ENCODE measurements around the gene CHST12.
"Not testable (repeated sequence)": the region's sequence is repeated elsewhere in the genome, so short reads cannot be mapped to it uniquely, and the experiment has no call there.

CHST12 gene

DNA sequence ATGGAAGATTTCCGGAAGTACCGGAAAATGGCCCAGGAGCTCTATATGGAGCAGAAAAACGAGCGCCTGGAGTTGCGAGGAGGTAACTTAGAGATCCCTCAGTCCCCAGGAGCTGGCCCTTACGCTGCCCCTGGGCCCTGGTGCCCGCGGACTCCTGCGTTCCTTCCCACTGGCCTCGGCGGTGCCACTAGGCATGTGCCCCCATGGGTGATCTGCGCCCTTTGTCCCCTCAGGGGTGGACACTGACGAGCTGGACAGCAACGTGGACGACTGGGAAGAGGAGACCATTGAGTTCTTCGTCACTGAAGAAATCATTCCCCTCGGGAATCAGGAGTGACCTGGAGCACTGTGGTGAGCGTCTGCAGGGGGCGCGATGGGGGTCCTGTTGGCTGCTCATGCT lies 24.2 kb upstream of the CHST12 start:
- no peak for DNase-seq

DNA sequence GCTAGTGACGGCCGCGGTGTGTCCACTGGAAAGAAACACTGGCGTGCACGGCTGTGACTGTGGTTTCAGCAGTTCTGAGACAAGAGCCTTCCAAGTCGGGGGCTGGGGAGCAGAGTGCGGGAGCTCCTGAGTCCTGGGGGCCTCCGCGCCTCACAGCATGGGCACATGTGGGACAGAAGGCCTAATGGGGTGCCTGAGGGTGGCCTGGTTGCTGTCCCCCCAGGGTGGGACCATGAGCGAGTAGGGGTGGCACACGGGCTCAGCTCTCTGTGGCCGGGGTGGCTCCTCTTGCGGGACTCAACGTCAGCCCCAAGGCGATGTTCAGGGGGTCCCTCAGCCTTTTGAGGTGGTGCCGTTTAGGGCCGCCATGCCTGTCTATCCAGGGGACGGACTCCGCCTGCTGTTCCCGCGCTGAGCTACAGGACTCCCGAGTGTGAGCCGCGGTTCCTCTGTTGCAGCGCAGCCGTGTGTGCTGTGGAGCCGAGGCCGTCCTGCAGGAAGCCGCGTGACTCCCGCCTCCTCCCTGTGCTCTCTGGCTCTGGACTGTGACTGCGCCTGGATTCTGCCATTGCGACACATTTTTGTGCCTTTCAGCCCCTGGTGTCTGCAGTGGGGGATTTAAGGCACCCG lies 23.5 kb upstream of the CHST12 start:
- no peak for DNase-seq

GRCh38 chr7:2380461-2380860 lies 22.9 kb upstream of the CHST12 start:
- DNase-seq, result no peak

GRCh38 chr7:2381227-2381626 lies 22.2 kb upstream of the CHST12 start:
- DNase-seq, result no peak

DNA sequence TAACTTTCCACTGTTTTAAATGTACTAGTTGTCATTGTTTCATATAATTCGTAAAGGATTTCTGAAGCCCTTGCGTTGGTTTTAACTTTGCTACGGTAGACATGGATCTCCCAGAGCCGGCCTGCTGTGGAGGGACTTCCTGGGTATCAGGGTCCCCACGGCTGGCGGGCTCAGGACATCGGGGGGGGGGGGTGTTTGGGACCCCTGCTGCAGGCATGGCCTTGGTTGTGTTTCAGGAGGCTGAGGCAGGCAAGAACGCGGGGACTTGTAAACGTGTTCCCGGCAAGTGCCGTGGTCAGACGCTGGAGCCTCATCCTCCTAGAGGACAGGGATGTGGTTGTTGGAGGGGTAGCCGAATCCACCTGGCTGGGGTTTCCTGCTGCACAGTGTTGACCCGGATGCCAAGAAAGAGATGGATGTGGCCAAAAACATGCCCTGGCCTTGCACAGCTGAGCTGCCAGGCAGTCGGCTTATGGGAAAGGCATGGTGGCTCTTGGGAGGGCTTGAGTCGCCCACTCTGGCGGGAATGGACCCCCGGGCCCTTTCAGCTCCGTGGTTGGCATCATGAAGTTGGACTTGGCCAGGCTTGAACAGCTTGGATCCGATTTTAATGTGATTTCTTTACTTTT lies 21.4 kb upstream of the CHST12 start:
- no peak for DNase-seq

GRCh38 chr7:2383543-2384274 lies 19.7 kb upstream of the CHST12 start:
- DNase-seq, result no peak

DNA sequence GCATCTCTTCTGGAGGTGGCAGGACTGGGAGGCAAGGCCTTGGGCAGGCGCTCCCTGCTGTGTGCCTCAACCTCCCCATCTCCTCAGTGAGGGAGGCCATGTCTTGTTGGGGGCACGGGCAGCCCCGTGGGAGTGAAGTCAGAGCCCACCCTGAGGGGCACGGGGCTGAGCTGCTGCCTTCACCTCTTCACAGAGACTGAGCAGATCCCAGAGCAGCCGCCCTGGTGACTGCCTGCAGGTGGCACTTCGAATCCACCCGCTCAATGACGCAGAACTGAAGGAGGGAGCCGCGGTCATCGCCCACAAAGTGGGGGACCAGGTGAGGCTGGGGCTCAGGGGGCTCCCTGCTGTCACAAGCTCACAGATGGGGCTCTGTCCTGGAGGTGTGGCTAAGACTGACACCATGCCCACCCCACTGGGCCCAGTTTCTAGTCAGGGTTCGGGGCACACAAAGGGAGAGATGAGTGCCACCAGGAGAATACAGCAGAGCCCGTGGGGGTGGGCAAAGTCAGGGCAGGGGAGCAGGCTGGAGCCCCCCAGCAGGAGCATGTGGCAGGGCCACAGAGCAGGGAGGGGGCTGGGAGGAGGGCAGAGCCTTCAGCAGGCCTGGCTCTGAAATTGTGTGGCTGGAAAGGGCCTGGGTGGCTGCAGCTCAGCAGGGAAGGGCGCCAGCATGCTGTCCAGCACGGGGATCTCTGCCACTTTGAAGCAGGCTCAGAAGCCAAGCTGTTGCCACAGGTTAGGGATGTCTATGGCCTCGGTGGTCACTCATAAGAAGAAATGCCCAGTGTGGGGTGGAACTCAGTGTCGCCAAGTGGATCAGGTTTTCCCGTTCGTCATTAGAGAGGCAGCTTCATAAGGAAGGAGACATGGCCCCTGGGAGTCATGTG lies 18.8 kb upstream of the CHST12 start:
- DNase-seq, result no peak

DNA sequence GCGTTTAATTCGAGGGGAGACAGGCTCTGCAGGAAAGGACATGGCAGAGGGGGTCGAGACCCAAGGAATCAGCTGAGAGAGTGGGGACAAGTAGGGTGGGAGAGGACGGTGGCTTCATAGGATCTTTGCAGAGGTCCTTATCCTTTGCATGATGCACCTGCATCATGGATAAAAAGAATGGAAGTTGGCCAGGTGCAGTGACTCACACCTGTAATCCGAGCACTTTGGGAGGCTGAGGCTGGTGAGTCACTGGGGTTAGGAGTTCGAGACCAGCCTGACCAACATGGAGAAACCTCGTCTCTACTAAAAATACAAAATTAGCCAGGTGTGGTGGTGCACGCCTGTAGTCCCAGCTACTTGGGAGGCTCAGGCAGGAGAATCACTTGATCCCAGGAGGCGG lies 17.3 kb upstream of the CHST12 start:
- not testable (repeated sequence) for DNase-seq

DNA sequence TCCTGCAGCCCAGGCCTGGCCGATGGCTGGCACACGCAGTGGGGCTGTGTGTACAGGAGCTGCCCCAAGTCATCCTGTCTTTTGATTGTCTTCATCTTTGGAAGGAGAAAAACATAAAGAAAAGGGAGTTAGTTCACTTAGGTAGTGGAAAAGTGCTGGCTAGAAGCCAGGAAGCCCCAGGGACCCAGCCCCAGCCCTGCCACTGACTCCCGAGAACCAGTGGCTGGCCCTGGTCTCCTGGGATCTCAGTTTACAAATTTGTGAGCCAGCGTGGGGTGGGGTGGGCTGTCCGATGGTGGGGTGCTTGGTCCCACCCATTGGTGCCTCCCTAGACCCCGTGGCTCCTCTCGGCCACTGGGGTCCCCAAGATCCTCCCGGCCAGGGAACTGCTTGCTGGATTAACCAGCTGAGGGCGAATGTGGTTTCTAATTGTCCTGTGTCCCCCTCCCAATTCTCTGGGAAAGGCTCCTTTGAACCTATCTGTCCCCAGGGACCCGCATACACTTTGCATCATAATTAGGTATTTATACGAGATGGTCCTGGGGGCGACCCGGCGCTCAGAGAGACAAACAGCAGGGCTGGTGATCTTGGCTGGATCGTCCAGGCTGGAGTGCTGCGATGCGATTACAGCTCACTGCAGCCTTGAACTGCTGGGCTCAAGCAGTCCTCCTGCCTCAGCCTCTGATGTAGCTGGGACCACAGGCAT lies 16.3 kb upstream of the CHST12 start:
- DNase-seq, result no peak

GRCh38 chr7:2387897-2388636 lies 15.3 kb upstream of the CHST12 start:
- DNase-seq, result no peak

- no peak for DNase-seq
Observed at GRCh38 chr7:2388637-2388954, 14.8 kb upstream of the CHST12 start.

DNA sequence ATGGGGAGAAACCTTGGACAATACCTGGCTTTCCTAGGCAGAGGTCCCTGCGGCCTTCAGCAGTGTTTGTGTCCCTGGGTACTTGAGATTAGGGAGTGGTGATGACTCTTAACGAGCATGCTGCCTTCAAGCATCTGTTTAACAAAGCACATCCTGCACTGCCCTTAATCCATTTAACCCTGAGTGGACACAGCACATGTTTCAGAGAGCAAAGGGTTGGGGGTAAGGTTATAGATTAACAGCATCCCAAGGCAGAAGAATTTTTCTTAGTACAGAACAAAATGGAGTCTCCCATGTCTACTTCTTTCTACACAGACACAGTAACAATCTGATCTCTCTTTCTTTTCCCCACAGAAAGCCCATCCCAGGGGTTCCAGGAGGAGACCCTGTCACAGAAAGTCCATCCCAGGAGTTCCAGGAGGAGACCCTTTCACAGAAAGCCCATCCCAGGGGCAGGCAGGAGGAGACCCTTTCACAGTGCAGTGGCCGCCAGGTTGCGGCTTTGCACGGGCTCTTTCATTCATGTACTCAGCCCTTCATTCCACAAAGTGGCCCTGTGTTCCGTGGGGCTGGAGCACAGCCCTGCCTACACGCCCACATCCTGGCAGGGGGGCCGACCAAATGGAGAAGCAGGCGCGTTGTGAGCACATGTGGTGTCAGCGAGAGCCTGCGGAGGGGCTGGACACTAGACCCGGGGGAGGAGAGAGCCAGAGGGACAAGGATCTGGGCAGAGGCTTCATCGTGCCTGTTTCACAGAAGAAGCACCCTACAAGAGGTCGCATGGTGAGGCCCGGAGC lies 13.2 kb upstream of the CHST12 start:
- peak in 1 of 2 donors; percentile 13 for DNase-seq

- DNase-seq, result no peak
Observed at GRCh38 chr7:2393706-2394105, 9.7 kb upstream of the CHST12 start.

DNA sequence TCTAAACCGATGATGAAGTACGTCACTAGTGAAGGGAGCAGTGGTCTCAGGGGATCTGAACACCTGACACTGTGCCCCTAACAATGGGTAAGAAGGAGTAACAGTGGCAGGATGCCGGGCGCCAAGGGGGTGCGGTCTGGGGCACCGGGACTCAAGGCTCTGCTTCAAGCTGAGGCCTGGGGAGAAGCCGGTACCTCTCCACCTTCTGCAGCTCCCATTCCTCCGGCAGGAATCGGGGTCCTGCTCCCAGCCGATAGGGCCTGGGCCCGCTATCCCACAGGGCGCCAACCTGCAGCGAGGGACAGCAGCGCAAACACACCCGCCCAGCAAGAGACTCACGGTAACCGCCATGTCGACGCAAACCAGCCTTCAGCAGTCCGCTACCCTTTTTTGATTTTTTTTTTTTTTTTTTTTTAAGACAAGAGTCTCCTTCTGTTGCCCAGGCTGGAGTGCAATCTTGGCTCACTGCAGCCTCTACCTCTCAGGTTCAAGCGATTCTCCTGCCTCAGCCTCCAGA lies 8.8 kb upstream of the CHST12 start:
- DNase-seq, result no peak

GRCh38 chr7:2398506-2398905 lies 4.9 kb upstream of the CHST12 start:
- no peak for DNase-seq

DNA sequence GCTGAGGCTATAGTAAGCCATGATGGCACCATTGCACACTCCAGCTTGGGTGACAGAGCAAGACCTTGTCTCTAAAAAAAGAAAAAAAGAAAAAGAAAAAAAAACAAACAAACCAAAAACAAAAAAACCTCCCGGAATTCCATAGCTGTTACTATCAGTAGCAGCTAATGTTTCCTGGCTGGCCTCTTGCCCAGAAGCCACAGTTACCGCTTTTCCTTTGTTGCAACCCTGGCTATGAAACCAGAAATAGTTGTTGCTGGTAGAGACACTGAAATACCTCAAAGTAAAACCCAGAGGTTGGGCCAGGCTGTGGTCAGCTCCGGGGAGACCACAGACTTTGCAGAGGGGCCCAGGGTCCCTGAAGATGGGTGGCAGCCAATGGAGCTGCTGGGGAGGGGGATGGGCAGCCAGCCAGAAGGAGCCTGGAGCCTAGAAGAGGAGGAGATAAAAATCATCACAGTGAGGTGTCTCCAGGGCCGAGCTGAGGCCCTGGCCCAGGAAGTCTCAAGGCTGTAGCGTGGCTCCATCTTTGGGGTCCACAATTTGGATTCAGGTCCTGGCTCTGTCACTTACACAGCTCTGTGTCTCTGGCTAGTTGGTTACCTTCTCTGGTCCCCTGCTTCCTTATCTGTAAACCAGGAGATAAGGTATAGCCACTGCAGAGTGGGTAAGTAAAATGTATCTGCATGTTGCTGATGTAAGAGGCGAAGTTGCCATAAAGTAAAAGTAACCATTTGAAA lies 3.4 kb upstream of the CHST12 start:
- peak in 1 of 2 donors; percentile 83 for DNase-seq

DNA sequence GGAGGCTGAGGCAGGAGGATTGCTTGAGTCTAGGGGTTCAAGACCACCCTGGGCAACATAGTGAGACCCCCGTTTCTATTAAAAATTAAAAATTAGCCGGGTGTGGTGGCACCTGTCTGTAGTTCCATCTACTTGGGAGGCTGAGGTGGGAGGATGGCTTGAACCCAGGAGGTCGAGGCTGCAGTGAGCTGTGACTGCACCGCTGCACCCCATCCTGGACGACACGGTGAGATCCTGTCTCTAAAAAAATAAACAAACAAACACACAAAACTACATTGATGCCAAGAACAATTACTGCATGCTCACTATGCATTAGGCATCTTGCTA lies 761 bp upstream of the CHST12 start:
- no peak for DNase-seq

DNA sequence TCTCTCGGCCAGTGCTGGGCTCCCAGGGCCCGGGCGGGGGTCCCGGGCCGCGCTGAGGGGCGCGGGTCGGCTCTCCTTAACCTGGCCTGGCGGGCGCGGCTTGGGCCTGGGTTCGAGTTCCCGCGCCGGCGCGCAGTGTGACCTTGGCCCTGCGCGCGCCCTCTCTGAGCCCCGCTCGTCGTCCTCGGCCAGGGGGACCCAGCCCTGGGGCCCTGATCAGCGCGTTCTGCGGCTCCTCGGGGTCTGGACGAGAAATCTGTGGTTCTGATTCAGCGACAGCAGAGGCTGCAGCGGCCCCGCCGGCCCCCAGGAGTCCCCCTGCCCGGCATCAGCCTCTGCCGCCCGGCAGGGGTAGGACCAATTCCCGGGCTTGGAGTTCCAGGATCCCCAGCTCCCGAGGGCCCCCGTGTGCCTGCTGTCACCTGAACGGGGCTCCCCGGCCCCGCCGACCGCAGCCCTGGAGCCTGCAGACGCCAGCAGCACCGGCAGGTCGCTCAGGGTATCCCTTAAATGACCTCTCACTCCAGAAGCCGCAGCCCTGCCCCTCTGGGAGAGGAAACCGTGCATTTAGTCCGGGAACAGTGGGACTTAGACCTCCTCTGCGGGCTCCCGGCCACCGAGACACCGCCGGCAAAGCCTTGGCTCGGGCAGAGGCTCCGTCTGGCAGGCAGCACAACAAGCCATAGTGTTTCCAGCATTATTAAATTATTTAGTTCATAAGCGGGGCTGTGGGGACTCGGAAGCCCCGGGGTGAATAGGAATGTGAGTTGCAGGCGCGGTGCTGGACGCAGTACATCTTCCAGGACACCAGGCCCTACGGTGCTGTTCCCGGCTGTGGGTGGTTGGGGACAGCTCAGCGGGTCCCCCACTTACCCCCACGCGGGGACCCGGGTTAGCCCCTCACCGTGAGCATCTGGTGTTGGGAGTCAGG lies 572 bp downstream of the CHST12 start:
- DNase-seq, result peak in 1 of 2 donors; percentile 26

DNA sequence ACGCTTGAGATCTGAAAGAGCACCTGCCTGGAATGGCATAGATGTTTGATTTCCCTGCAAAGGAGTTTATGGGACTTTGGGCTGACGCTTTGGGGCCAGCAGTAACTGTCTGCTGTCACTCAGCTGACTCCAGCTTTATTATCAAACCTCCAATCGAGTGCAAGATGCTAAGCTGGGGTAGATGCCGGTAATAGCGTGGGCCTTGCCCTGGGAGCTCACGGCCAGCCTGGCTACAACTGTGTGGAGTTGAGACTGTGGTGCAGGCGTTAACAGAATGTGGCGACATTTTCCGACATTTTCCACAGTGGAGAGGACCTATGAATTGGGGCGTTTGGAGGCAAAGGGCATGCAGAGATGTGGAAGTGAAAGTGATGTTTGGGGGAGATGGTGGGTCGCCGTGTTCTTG lies 1.3 kb downstream of the CHST12 start:
- DNase-seq, result no peak
